GM12801 (cell line): ENCODE results near the gene NFIB.

ENCODE experiments used
- TF ChIP-seq, protein P1 (sequence below): IDR thresholded peaks from one replicate; pipeline ENCODE4 v1.5.1; 2011; ENCODE audit warnings: control low read depth; ENCODE audit not compliant: insufficient read length; ENCODE audit errors: extremely low read depth

NFIB gene

DNA sequence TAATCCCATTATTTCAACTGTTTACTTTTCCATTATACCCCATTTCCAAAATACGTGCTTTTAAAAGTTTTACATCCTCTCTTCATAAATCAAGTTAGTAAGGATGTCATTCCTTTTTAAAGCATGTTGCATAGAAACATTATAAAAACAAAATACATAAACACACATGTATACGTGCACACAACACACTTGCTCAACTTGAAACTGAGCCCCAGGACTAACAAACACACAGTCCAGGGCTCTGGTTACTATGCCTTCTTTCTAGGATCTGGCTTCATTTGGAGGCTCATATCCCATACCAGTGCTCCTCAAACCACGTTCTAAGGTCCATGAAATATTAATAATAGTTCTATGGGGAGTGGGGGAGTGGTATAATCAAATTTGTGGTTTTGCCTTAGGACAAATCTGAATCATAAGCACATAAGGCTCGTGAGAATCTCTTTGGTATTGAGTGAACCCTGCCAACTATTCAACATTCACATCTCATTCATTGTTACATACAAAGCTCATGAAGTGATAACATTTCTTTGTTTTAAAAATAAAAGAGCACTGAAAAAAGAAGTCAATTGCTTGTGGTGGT, 55.2 kb downstream of the NFIB start:
- TF ChIP-seq, protein P1, sequence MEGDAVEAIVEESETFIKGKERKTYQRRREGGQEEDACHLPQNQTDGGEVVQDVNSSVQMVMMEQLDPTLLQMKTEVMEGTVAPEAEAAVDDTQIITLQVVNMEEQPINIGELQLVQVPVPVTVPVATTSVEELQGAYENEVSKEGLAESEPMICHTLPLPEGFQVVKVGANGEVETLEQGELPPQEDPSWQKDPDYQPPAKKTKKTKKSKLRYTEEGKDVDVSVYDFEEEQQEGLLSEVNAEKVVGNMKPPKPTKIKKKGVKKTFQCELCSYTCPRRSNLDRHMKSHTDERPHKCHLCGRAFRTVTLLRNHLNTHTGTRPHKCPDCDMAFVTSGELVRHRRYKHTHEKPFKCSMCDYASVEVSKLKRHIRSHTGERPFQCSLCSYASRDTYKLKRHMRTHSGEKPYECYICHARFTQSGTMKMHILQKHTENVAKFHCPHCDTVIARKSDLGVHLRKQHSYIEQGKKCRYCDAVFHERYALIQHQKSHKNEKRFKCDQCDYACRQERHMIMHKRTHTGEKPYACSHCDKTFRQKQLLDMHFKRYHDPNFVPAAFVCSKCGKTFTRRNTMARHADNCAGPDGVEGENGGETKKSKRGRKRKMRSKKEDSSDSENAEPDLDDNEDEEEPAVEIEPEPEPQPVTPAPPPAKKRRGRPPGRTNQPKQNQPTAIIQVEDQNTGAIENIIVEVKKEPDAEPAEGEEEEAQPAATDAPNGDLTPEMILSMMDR, result no peak

DNA sequence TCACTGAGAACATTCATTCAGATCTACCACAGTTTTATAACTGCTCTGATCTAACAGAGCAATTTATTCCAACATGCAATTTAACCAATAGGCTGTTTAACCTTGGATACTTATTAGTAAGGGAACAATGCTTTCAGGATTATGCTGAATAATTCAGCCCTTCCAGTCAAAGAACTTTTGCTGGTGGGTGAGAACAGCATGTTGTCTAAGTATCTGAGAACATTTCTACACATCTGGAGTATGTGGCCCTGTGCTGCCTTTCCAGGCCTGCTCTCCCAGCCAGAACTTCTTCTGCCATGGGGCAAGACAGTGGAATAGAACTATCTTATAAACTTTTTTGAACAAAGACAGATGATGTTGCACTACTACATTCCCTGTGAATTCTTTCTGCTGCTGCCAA, 55.8 kb downstream of the NFIB start:
- TF ChIP-seq, protein P1, result no peak

DNA sequence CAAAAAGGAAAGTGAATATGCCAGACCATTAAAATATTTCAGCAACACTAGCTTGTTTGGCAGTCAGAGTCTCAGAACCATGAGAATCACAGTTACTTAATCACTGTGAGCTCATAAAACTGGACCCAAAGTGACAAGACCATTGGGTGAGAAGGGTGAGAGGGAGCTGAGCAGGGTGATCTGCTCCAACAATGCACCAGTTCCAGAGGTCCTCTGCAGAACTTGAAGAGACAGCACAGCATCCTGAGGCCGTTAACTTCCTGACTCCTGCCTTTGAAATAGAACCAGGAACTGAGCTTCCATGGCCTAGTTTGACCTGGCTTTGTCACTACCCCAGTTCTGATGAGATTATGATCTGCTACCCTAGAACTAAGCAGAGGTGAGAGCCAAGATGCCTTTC, 57.4 kb downstream of the NFIB start:
- TF ChIP-seq, protein P1, result no peak

DNA sequence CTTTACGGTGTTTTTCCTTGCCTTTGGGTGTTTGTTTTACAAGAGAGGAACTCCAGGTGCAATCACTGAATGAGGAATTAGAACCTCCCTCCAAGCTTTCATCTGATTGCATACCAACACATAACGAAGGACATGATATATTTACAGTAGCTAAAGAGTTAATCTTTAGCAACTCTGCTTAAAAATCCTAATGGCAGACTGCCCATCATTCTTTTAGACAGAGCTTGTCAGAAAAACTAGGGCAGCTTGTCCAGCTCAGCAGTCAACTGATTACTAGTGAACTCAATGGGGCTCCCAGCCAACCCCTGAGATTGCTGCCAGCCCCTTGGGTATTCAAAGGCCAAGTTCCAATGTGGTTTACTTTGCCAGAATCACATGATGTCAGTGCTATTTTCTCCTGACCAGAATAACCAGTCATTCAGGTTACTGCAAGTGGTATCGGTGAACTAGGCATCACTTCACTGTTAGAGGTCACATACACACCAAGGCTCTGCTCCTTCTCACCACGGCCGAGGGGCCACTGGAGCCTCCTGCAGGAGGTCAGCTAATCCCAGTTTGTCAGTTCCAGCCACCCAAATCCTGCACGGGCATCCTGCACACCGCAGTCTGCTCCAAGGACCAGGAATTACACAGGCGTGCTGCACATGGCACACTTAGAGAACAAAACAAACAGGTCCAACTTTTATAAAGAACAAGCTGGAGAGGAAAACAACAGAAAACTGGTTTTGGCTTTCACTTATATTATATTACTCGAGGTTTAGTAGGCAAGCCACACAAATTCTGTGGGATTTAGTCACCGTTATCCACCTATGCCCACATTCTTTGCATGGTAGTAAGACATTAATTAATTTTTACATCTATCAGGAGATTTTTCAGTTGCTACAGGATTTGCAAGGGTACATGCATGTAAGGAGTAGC, 62.5 kb downstream of the NFIB start:
- TF ChIP-seq, protein P1, result no peak

DNA sequence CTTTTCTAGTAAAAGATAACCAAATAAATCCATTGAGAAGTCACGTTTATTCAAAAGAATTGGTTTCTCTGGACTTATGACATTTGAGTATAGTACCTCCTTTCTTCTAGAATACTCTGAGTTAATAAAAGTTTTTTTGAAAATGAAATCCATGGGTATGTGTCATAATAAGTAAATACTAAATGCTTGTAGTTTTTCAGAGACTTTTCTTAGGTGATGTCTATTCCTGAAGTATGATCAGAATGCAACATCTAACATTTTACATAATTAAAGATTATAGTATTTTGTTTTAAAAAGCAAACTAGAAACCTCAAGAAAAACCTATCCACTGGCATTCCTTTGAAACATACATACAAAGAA, 63.2 kb downstream of the NFIB start:
- TF ChIP-seq, protein P1, result no peak

DNA sequence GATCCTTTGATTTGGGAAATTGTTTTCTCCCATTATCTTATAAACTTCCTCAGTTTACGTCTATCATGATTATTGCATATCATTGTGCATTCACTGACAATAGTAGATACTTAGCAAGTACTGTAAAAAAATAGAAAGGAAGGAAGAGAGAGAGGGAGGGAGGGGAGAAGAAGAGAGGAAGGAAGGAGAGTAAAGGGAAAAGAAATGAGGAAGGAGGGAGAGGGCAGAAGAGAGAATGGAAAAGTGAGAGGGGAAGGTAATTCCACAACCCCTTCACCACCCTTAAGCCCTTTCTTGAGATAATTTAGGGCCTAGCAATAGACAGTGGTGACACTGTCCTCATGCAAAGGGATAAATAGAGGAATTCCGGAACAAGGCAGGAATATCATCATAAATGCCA, 64.4 kb downstream of the NFIB start:
- TF ChIP-seq, protein P1, result no peak

DNA sequence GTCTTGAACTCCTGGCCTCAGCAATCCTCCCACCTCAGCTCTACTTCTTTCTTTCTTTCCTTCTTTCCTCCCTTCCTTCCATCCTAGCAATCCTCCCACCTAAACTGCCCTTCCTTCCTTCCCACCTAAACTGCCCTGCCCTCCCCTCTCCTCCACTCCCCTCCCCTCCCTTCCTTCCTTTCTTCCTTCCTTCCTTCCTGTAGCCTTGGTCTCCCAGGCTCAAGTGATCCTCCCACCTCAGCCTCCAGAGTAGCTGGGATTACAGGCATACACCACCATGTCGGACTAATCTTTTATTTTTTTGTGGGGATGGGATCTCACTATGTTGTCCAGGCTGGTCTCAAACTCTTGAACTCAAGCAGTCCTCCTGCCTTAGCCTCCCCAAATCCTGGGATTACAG, 65.8 kb downstream of the NFIB start:
- TF ChIP-seq, protein P1, result no peak
